Heart left ventricle (tissue), 13 donors: ENCODE measurements around the gene RFX7.

ENCODE experiments used
- CTCF ChIP-seq, 12 donors: fragments of 200-600 bp; sonication (generic) in 4 of 12; IDR thresholded peaks; one replicate each; pipeline versions ENCODE4 v1.5.0 to v1.8.0; 2018 to 2022; ENCODE audit warnings: antibody characterized with exemption in 12 of 12, mild to moderate bottlenecking in 5 of 12
- POLR2A ChIP-seq, 2 donors: fragments of 450-650 bp; IDR thresholded peaks; one replicate each; pipeline ENCODE4 v1.6.1; 2017; ENCODE audit warnings: antibody characterized with exemption in 2 of 2, mild to moderate bottlenecking in 2 of 2, moderate library complexity in 2 of 2
- donor health status: ischemic (EF 13 %, LVEDD 7.1; RV severe dilation, severe dysfunction).
- donor health status: DM: no; HTN: yes; CAD: no.
- donor health status: DM: no; HTN: no; CAD: no.
- donor health status: ischemic (EF 25% LVEDD 6.9; RV normal size, moderate dysfunction).
- donor health status: ischemic (EF 25% LVEDD 5.7; RV mildly dilated, moderate dysfunction).
- donor health status: ischemic (EF 35%, LVEDD 5.7; RV mildly dilated, moderate dysfunction).
- donor health status: nonischemic (EF 11% LVEDD 7.7; RV severe dilation, severe dysfunction).
- donor health status: DM: yes; HTN: yes; CAD: no.
- donor health status: PGD.
- donor health status: ischemic (EF 29% LVEDD 5.4; RV normal size, mild dysfunction).
- donor health status: nonischemic (EF 23%, LVEDD 6.1; RV moderate dilation, normal function).

DNA sequence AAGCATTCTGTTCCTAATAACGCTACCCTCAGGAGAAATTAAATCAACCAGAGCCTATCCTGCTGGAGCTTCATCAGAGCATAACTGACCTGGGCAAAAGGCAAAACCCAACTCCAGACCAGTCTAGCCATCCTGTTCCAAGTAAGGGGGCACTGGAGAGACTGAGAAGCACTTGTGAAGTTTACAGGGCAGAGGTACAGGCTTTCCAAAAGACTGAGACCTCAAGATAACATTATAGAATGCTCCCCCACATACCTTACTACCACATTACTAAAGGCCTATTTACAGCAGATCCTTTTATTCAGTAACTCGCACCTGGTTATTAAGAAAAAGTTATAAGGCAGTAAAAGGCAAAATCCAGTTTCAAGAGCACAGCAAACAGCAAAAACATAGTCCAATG, 35.5 kb downstream of the RFX7 start:
- TF ChIP-seq CTCF (IDR thresholded peaks at IDR 0.05): no peak
- no peak for TF ChIP-seq POLR2A (IDR thresholded peaks at IDR 0.05)
